Prostate gland (tissue), 2 donors: Measurements from ENCODE around the gene TBC1D22A.

Source experiments
- POLR2AphosphoS5 ChIP-seq: sonication (generic); formaldehyde crosslinking; IDR thresholded peaks from one replicate; pipeline ENCODE4 v1.6.1; 2017; ENCODE audit warnings: antibody characterized with exemption
- TF ChIP-seq, protein P1 (sequence below), 4 experiments: fragments of 200-600 bp in 2 of 4; fragments of 450-650 bp in 2 of 4; sonication (generic) in 2 of 4; IDR thresholded peaks; 1 replicate in 3 of 4; 2 replicates in 1 of 4; pipeline ENCODE4 v1.5.1; 2016 to 2019; ENCODE audit warnings: antibody characterized with exemption in 4 of 4, mild to moderate bottlenecking in 2 of 4, moderate library complexity in 2 of 4

DNA sequence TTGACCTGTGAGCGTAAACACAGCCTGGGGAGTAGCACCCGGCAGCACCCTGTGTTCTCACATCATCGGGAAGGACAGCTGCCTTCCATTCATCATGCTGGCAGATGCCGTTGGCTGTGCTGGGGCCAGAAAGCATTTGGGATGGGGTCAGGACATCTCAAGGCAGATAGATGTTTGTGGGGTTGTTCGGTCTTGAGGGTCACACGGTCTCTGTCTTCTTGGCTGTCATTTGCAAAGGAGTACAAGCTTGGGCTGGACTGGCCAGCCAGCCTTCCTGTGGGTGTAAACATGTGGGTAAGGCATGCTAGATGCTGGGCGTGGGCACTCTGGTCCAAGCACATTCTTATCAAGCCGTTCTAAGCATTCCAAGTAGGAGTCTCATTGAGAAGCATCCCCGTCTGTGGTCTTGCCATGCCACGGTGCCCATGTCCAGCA, 81.4 kb downstream of the TBC1D22A start:
- no peak for TF ChIP-seq POLR2AphosphoS5
- TF ChIP-seq, protein P1, sequence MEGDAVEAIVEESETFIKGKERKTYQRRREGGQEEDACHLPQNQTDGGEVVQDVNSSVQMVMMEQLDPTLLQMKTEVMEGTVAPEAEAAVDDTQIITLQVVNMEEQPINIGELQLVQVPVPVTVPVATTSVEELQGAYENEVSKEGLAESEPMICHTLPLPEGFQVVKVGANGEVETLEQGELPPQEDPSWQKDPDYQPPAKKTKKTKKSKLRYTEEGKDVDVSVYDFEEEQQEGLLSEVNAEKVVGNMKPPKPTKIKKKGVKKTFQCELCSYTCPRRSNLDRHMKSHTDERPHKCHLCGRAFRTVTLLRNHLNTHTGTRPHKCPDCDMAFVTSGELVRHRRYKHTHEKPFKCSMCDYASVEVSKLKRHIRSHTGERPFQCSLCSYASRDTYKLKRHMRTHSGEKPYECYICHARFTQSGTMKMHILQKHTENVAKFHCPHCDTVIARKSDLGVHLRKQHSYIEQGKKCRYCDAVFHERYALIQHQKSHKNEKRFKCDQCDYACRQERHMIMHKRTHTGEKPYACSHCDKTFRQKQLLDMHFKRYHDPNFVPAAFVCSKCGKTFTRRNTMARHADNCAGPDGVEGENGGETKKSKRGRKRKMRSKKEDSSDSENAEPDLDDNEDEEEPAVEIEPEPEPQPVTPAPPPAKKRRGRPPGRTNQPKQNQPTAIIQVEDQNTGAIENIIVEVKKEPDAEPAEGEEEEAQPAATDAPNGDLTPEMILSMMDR (IDR thresholded peaks at IDR 0.05) = no peak
